H9 (cell line): Measurements from ENCODE around the gene TENM4. TPM values are rescaled to one million over a fixed set of nuclear protein-coding genes. Genes with fewer than 3 reads are reported as not detected.

Source experiments
- DNase-seq: peaks from one replicate; pipeline ENCODE4 v3.0.0-alpha.2; 2017
- H2AFZ ChIP-seq: one replicate; pipeline ENCODE4 v1.6.1; 2013; ENCODE audit warnings: mild to moderate bottlenecking, low read length, control low read depth, moderate library complexity
- H2AK5ac ChIP-seq: 2 replicates; pipeline ENCODE4 v1.6.1; 2013; ENCODE audit warnings: low read length, control low read depth, mixed read lengths; ENCODE audit not compliant: insufficient read length
- H2BK120ac ChIP-seq: one replicate; pipeline ENCODE4 v1.6.1; 2013; ENCODE audit warnings: low read depth, mild to moderate bottlenecking, low read length, control low read depth, inconsistent platforms; ENCODE audit not compliant: poor library complexity, severe bottlenecking
- H2BK12ac ChIP-seq: 2 replicates; pipeline ENCODE4 v1.6.1; 2013; ENCODE audit warnings: low read length, control low read depth, mixed read lengths, low read depth; ENCODE audit not compliant: insufficient read length
- H2BK15ac ChIP-seq: 2 replicates; pipeline ENCODE4 v1.6.1; 2013; ENCODE audit warnings: low read depth, low read length, control low read depth
- H2BK20ac ChIP-seq: one replicate; pipeline ENCODE4 v1.6.1; 2013; ENCODE audit warnings: low read depth, mild to moderate bottlenecking, low read length, control low read depth, inconsistent platforms; ENCODE audit not compliant: poor library complexity, severe bottlenecking
- H2BK5ac ChIP-seq: 2 replicates; pipeline ENCODE4 v1.6.1; 2013; ENCODE audit warnings: low read length, control low read depth, mixed read lengths; ENCODE audit not compliant: insufficient read length
- H3K14ac ChIP-seq: 2 replicates; pipeline ENCODE4 v1.6.1; 2013; ENCODE audit warnings: low read length, control low read depth; ENCODE audit not compliant: insufficient read depth
- H3K18ac ChIP-seq: 2 replicates; pipeline ENCODE4 v1.6.1; 2013; ENCODE audit warnings: low read depth, mild to moderate bottlenecking, mixed read lengths, low read length, control low read depth; ENCODE audit not compliant: insufficient read length
- H3K23ac ChIP-seq: 2 replicates; pipeline ENCODE4 v1.6.1; 2013; ENCODE audit warnings: low read length, control low read depth, mixed read lengths, low read depth; ENCODE audit not compliant: insufficient read length
- H3K23me2 ChIP-seq: 2 replicates; pipeline ENCODE4 v1.6.1; 2013; ENCODE audit warnings: low read depth, mild to moderate bottlenecking, mixed read lengths, low read length, control low read depth; ENCODE audit not compliant: insufficient read length, poor library complexity, severe bottlenecking
- H3K27ac ChIP-seq: 2 replicates; pipeline ENCODE4 v1.5.1; 2013; ENCODE audit warnings: low read length, control low read depth, mixed read lengths, low read depth; ENCODE audit not compliant: insufficient read length
- H3K27me3 ChIP-seq: 2 replicates; pipeline ENCODE4 v1.6.1; 2013; ENCODE audit warnings: low read length, control low read depth, inconsistent platforms; ENCODE audit not compliant: insufficient read depth
- H3K4ac ChIP-seq: 2 replicates; pipeline ENCODE4 v1.6.1; 2013; ENCODE audit warnings: low read depth, mild to moderate bottlenecking, control low read depth, inconsistent platforms, low read length, moderate library complexity
- H3K4me1 ChIP-seq: 2 replicates; pipeline ENCODE4 v1.6.1; 2013; ENCODE audit warnings: low read length, control low read depth, inconsistent platforms; ENCODE audit not compliant: insufficient read depth
- H3K4me2 ChIP-seq: 2 replicates; pipeline ENCODE4 v1.6.1; 2013; ENCODE audit warnings: low read length, control low read depth, mixed read lengths; ENCODE audit not compliant: insufficient read length, insufficient read depth
- H3K56ac ChIP-seq: 2 replicates; pipeline ENCODE4 v1.6.1; 2013; ENCODE audit warnings: low read depth, mild to moderate bottlenecking, mixed read lengths, low read length, control low read depth; ENCODE audit not compliant: insufficient read length
- H3K79me1 ChIP-seq: 2 replicates; pipeline ENCODE4 v1.6.1; 2013; ENCODE audit warnings: low read depth, mild to moderate bottlenecking, moderate library complexity, low read length, control low read depth, inconsistent platforms; ENCODE audit not compliant: insufficient read depth, poor library complexity, severe bottlenecking
- H3K79me2 ChIP-seq: 2 replicates; pipeline ENCODE4 v1.6.1; 2013; ENCODE audit warnings: low read length, control low read depth, inconsistent platforms; ENCODE audit not compliant: insufficient read depth
- H3K9ac ChIP-seq: 2 replicates; pipeline ENCODE4 v1.6.1; 2013; ENCODE audit warnings: low read length, control low read depth, mixed read lengths; ENCODE audit not compliant: insufficient read length; ENCODE audit errors: extremely low read depth
- H3K9me3 ChIP-seq: one replicate; pipeline ENCODE4 v1.6.1; 2013; ENCODE audit warnings: low read depth, low read length, inconsistent platforms; ENCODE audit not compliant: control insufficient read depth
- H3T11ph ChIP-seq: one replicate; pipeline ENCODE4 v1.6.1; 2013; ENCODE audit warnings: mild to moderate bottlenecking, low read length, control low read depth, inconsistent platforms
- H4K20me1 ChIP-seq: one replicate; pipeline ENCODE4 v1.6.1; 2013; ENCODE audit not compliant: control insufficient read depth, insufficient read length, insufficient read depth
- H4K5ac ChIP-seq: 2 replicates; pipeline ENCODE4 v1.6.1; 2013; ENCODE audit warnings: low read depth, mild to moderate bottlenecking, mixed read lengths, low read length, control low read depth; ENCODE audit not compliant: insufficient read length
- H4K8ac ChIP-seq: replicated peaks from 2 replicates; pipeline ENCODE4 v1.6.1; 2013; ENCODE audit warnings: low read length, control low read depth, mixed read lengths, low read depth; ENCODE audit not compliant: insufficient read length
- H4K91ac ChIP-seq: 2 replicates; pipeline ENCODE4 v1.6.1; 2013; ENCODE audit warnings: low read depth, mild to moderate bottlenecking, moderate library complexity, mixed read lengths, low read length, control low read depth; ENCODE audit not compliant: insufficient read length
- H3K27ac Mint-ChIP-seq, 3 experiments: 2 replicates in 2 of 3; 3 replicates in 1 of 3; pipeline ENCODE4 v1.8.0; 2020 to 2021; ENCODE audit warnings: mixed read lengths in 3 of 3, mild to moderate bottlenecking in 1 of 3, moderate library complexity in 1 of 3
- H3K27me3 Mint-ChIP-seq: 2 replicates; pipeline ENCODE4 v1.8.0; 2021; ENCODE audit warnings: low read depth, mild to moderate bottlenecking, moderate library complexity, mixed read lengths
- H3K36me3 Mint-ChIP-seq, 3 experiments: 2 replicates in 2 of 3; 3 replicates in 1 of 3; pipeline ENCODE4 v1.8.0; 2020 to 2021; ENCODE audit warnings: low read depth in 3 of 3, mixed read lengths in 3 of 3; ENCODE audit not compliant: insufficient read depth in 1 of 3
- H3K4me1 Mint-ChIP-seq, 2 experiments: 2 replicates each; pipeline ENCODE4 v1.8.0; 2020; ENCODE audit warnings: mixed read lengths in 2 of 2
- H3K4me3 Mint-ChIP-seq, 2 experiments: 2 replicates in 1 of 2; 3 replicates in 1 of 2; pipeline ENCODE4 v1.8.0; 2020 to 2021; ENCODE audit warnings: mild to moderate bottlenecking in 2 of 2, mixed read lengths in 2 of 2, moderate library complexity in 1 of 2
- H3K9me3 Mint-ChIP-seq, 2 experiments: 2 replicates in 1 of 2; 3 replicates in 1 of 2; pipeline ENCODE4 v1.8.0; 2020; ENCODE audit warnings: mild to moderate bottlenecking in 2 of 2, mixed read lengths in 2 of 2, moderate library complexity in 1 of 2
- WGBS: extraction: QIAGEN DNeasy Blood & Tissue Kit; methylation state at CpG from one replicate; pipeline ENCODE4 v1.1.7; 2013; ENCODE audit warnings: missing lambda C conversion rate, low lambda C conversion rate, mixed read lengths; ENCODE audit not compliant: insufficient read length; ENCODE audit errors: extremely low coverage; 5-methylcytosine and 5-hydroxymethylcytosine counted together
- total RNA-seq: library from RNA; stranded (reverse); gene quantifications from 2 replicates; pipeline ENCODE4 v1.2.1, GENCODE V29; 2021
- TF ChIP-seq, protein P1 (sequence below): fragments of 200-600 bp; sonication (generic); conservative IDR thresholded peaks from 3 replicates; pipeline ENCODE4 v1.8.0; 2021; ENCODE audit warnings: antibody characterized with exemption, mild to moderate bottlenecking

Gene TENM4
- total RNA-seq, 1 experiment from 2014 or later, result 4.6 TPM

DNA sequence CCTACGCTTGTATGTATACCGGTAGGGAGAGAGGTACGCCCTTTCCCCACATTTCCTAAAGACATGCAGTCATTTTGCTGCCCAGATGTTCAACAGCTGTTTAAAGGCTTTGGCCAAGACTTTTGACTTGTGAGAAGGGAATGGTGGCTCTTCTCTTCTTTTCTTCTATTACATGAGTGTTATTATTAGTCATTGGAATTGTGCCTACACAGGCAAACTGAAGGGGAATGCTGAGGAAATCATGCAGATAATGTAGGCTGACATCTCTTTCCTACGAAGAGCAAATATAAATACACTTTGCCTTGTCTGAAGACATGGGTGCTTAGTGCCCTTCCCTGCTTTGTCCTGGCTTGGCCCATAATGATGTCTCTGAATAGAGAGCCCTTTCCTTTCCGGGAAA, 671.9 kb downstream of the TENM4 start:
- Histone ChIP-seq H4K91ac (no peak overlapping the region), H2BK20ac (no peak overlapping the region), H3K27ac (no peak overlapping the region), H2AK5ac (no peak overlapping the region), H3K23ac (no peak overlapping the region), H3K79me2 (no peaks in the 10 kb centered on the region), H4K8ac (no peak overlapping the region), H3K14ac (no peak overlapping the region), H3K27me3 (no peaks in the 10 kb centered on the region), H3T11ph (no peak overlapping the region), H2BK5ac (no peak overlapping the region), H2BK12ac (no peak overlapping the region), H3K56ac (no peak overlapping the region), H3K18ac (no peak overlapping the region), H3K79me1 (no peaks in the 10 kb centered on the region), H4K5ac (no peak overlapping the region), H3K4ac (no peak overlapping the region), H2BK15ac (no peak overlapping the region), H3K9ac (no peak overlapping the region), H4K20me1 (no peaks in the 10 kb centered on the region), H3K9me3 (no peaks in the 10 kb centered on the region), H2BK120ac (no peak overlapping the region), H3K4me2 (no peak overlapping the region), H2AFZ (no peak overlapping the region), H3K4me1 (no peaks in the 10 kb centered on the region), H3K23me2 (no peaks in the 10 kb centered on the region)
- TF ChIP-seq, protein P1, sequence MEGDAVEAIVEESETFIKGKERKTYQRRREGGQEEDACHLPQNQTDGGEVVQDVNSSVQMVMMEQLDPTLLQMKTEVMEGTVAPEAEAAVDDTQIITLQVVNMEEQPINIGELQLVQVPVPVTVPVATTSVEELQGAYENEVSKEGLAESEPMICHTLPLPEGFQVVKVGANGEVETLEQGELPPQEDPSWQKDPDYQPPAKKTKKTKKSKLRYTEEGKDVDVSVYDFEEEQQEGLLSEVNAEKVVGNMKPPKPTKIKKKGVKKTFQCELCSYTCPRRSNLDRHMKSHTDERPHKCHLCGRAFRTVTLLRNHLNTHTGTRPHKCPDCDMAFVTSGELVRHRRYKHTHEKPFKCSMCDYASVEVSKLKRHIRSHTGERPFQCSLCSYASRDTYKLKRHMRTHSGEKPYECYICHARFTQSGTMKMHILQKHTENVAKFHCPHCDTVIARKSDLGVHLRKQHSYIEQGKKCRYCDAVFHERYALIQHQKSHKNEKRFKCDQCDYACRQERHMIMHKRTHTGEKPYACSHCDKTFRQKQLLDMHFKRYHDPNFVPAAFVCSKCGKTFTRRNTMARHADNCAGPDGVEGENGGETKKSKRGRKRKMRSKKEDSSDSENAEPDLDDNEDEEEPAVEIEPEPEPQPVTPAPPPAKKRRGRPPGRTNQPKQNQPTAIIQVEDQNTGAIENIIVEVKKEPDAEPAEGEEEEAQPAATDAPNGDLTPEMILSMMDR, result no peak
- Mint-ChIP-seq H3K4me3 (no peak overlapping the region), H3K36me3 (no peaks in the 10 kb centered on the region; a peak in 1 of 7 replicates), H3K4me1 (no peaks in the 10 kb centered on the region), H3K9me3 (no peaks in the 10 kb centered on the region), H3K27me3 (peaks cover 3% of the 10 kb centered on the region), H3K27ac (no peak overlapping the region; a peak in 1 of 7 replicates)
- no peak for DNase-seq
- WGBS, result no CpG with 5 or more reads among the region's 5 CpGs
